GM10266 (cell line): ENCODE results near the gene PXDN.

ENCODE experiments used
- DNase-seq: peaks from one replicate; pipeline ENCODE4 v3.0.0; 2012; ENCODE audit errors: extremely low spot score
- TF ChIP-seq, protein P1 (sequence below): IDR thresholded peaks from 2 replicates; pipeline ENCODE4 v1.5.1; 2012; ENCODE audit warnings: mild to moderate bottlenecking, low read depth; ENCODE audit not compliant: control insufficient read depth, insufficient read depth; ENCODE audit errors: missing control alignments

Gene PXDN

DNA sequence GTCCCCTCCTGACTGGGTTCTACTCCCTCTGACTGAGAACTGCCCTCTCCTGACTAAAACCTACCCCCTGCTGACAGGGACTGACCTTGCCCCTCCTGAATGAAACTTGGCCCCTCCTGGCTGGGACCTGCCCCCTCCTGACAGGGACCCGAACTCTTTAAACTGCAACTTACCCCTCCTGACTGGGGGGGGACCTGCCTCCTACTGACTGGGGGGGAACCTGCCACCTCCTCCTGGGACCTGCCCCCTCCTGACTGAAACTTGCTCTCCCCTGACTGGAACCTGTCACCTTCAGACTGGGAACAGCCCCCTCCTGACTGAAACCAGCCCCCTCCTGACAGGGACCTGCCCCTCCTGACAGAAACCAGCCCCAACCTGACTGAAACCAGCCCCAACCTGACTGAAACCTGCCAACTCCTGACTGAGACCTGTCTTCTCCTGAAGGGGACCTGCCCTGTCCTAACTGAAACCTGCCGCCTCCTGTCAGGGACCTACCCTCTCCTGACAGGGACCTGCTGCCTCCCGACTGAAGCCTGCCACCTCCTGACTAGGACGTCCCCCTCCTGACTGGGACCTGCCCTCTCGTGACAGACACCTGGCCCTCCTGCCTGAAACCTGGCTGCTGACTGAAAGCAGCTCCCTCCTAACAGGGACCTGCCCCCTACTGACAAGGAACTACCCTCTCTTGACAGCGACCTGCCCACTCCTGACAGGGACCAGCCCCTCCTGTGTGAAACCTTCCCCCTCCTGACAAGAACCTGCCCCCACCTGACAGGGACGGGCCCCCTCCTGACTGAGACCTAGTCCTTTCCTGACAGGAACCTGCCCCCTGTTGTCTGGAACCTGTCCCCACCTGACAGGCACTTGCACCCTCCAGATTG, 87.1 kb downstream of the PXDN start:
- TF ChIP-seq, protein P1, sequence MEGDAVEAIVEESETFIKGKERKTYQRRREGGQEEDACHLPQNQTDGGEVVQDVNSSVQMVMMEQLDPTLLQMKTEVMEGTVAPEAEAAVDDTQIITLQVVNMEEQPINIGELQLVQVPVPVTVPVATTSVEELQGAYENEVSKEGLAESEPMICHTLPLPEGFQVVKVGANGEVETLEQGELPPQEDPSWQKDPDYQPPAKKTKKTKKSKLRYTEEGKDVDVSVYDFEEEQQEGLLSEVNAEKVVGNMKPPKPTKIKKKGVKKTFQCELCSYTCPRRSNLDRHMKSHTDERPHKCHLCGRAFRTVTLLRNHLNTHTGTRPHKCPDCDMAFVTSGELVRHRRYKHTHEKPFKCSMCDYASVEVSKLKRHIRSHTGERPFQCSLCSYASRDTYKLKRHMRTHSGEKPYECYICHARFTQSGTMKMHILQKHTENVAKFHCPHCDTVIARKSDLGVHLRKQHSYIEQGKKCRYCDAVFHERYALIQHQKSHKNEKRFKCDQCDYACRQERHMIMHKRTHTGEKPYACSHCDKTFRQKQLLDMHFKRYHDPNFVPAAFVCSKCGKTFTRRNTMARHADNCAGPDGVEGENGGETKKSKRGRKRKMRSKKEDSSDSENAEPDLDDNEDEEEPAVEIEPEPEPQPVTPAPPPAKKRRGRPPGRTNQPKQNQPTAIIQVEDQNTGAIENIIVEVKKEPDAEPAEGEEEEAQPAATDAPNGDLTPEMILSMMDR = no peak
- no peak for DNase-seq

DNA sequence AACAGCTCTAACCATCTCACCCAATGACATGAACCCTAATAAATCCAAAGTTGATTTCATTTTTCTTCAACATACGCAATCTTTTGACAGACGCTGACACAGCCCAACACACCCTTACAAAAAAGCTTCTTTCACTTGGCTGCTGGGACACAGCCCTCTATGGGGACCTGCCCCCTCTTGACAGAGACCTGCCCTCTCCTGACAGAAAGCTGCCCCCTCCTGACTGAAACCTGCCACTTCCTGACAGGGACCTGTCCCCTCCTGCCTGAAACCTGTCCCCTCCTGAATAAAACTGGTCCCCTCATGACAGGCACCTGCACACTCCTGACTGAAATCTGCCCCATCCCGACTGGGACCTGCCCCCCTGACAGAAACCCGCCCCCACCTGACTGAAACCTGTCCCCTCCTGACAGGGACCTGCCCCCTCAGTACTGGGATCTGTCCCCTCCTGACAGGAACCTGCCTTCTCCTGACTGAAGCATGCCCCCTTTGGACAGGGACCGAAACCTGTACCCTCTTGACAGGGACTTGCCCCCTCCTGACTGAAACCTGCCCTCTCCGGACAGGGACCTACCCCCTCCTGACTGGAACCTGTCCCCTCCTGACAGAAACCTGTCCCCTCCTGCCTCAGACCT, 87.9 kb downstream of the PXDN start:
- no peak for DNase-seq

DNA sequence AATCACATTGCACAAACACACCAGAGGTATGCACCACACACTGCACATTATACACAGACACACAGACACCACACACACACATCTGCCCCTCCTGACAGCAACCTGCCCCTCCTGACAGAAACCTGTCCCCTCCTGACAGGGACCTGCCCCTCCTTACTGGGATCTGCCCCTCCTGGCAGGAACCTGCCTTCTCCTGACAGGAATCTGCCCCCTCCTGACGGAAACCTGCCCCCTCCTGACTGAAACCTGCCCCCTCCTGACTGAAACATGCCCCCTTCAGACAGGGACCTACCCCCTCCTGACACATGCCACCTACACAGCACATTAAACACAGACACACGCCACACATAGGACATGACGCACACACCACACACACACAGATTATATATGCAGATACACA, 88.9 kb downstream of the PXDN start:
- TF ChIP-seq, protein P1 = no peak

More for the DNA sequence above, 87.9 kb downstream of the PXDN start:
- TF ChIP-seq, protein P1 = no peak

DNA sequence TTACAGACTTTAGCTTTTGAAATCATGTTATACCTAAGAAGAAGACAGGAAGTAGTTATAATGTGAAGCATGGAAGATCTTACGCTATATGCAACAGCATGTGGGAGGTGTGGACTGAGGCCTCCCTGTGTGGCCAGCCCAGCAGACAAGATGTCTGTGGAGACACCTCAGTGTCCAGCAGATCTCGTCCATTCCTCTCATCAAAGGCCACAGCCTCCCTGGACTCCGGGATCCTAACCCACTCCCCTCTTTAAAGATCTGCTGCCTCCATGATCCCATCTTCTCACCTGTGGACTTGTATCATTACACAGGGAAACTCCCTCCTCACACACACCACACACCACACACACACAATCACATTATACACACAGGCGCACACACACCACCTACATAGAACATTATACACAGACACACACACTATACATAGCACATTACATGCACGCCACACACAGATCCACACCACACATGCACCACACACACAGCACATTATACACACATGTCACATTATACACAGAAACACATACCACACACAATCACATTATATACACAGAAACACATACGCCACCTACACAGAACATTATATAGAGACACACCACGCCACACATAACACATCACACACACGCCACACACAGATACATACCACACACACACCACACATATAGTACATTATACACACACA, 89.5 kb downstream of the PXDN start:
- no peak for DNase-seq

More for the DNA sequence above, 88.9 kb downstream of the PXDN start:
- DNase-seq = no peak

DNA sequence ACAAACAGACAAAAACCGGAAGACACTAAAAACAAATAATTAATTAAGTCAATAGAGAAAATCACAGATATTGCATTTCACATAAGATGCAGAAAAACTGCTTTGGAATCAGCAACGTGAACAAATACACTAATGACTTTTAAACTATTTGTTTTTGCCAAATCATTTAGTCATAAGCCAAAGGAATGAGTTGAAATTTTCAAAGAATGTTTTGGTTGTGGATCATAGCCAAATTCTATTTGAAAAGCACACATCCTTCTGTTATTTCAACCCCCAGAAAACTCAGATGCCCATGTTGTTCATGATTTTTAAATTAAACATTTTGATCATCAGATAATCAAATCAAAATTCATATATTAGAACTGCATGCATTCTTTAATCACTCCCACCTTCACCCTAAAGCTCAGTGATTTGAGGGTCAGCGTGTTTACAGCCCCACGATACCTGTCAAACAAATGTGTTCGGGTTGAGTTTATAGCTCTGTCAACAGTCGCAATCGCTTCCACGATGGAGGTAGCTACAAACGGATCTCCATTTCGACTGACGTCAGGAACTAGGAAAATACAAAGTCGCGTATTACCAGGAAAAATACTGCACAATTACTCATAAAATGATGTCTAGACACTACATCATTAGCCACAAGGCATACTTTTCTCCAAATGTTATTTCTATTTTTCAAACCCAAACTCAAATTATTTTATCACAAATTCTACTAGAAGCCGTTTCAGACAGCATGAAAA, 90.2 kb downstream of the PXDN start:
- TF ChIP-seq, protein P1 = no peak
- no peak for DNase-seq

More for the DNA sequence above, 89.5 kb downstream of the PXDN start:
- TF ChIP-seq, protein P1 = no peak

DNA sequence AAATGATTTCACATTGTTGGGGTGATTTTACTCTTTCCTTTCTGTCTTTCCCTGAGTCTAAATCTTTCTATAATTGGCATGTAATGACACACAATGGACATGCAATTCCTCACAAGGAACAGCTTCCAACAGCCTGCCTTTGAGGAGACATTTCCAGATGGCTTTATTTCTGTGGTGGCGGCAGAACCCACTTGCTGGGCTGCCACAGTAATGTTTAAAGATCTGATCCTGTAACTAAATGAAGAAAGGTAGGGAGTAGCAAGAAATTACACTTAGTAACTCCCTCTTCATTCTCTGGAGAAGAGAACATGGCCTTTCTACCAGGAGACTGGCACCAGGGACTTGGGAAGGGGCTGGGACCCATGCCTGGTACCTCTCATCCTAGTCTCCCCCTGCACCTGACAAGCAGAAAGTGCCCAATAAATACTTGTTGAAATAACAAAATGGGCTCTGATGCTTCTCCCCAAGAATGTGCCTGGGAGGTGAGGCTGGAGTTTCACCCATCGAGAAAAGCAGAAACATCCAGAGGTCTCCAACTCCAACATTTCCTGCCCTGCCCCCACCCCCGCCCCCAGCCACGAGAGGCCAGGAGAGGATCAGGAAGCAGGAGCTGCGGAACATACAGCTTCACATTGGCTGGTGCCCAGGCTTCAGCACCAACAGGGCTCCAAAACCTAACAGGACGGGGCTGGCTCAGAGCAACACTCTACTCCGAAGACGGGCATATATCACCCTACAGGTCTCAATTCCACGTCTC, 92.1 kb downstream of the PXDN start:
- TF ChIP-seq, protein P1 = no peak
- no peak for DNase-seq
